Thoracic aorta (tissue), 2 donors: ENCODE data around the gene CHST3. TPM values are rescaled to one million over a fixed set of nuclear protein-coding genes. Genes with fewer than 3 reads are reported as not detected.

ENCODE experiments used
- ATAC-seq: fragments of 150-250 bp; one replicate; pipeline ENCODE4 v1.8.0; 2017; ENCODE audit warnings: low read depth; ENCODE audit not compliant: insufficient number of reproducible peaks, low FRiP score
- DNase-seq: peaks from one replicate; pipeline ENCODE4 v3.0.0-alpha.2; 2020; ENCODE audit warnings: low spot score
- H3K27ac ChIP-seq, 2 donors: fragments of 200-600 bp; sonication (generic); 1 replicate in 1 of 2; 2 replicates in 1 of 2; pipeline ENCODE4 v1.5.1; 2016; ENCODE audit warnings: mild to moderate bottlenecking in 2 of 2, moderate library complexity in 2 of 2
- H3K27me3 ChIP-seq: fragments of 200-600 bp; sonication (generic); replicated peaks from 2 replicates; pipeline ENCODE4 v1.6.0; 2016; ENCODE audit warnings: mild to moderate bottlenecking; ENCODE audit not compliant: insufficient read depth
- H3K36me3 ChIP-seq: fragments of 200-600 bp; sonication (generic); one replicate; pipeline ENCODE4 v1.5.1; 2016
- H3K4me1 ChIP-seq, 2 donors: fragments of 200-600 bp; sonication (generic); 1 replicate in 1 of 2; 2 replicates in 1 of 2; pipeline versions ENCODE4 v1.5.1 to v1.6.0; 2016; ENCODE audit warnings: low read depth in 2 of 2, mild to moderate bottlenecking in 1 of 2; ENCODE audit not compliant: control insufficient read depth in 1 of 2
- H3K4me3 ChIP-seq: fragments of 200-600 bp; sonication (generic); 2 replicates; pipeline ENCODE4 v1.5.1; 2016; ENCODE audit warnings: mild to moderate bottlenecking
- H3K9me3 ChIP-seq: fragments of 200-600 bp; sonication (generic); 2 replicates; pipeline ENCODE4 v1.5.1; 2016
- CTCF ChIP-seq: fragments of 200-600 bp; sonication (generic); IDR thresholded peaks from one replicate; pipeline ENCODE4 v1.5.1; 2019; ENCODE audit warnings: antibody characterized with exemption
- total RNA-seq, 2 donors: library from RNA; depleted of rRNA; stranded (reverse); fragments of >200 nt; gene quantifications; one replicate each; pipeline versions ENCODE4 v1.1.0 to v1.2.3, GENCODE V29; 2016

The CHST3 gene
- total RNA-seq, 2 donors from 2014 or later = 54.4 to 80.6 TPM

- TF ChIP-seq CTCF = no peak
Measured at GRCh38 chr10:71931295-71931694, 32.9 kb upstream of the CHST3 start.

GRCh38 chr10:71933651-71934050, 30.5 kb upstream of the CHST3 start:
- TF ChIP-seq CTCF = no peak
- no peak for ATAC-seq

More at GRCh38 chr10:71931295-71931694, 32.9 kb upstream of the CHST3 start:
- H3K4me3 ChIP-seq = no peak overlapping the region
- ATAC-seq (no peak), DNase-seq (no peak)
- H3K36me3 ChIP-seq = no peaks in the 10 kb centered on the region
- no peaks in the 10 kb centered on the region for H3K9me3 ChIP-seq
- H3K4me1 ChIP-seq = no peaks in the 10 kb centered on the region
- no peaks in the 10 kb centered on the region for H3K27me3 ChIP-seq
- H3K27ac ChIP-seq = no peak overlapping the region

GRCh38 chr10:71938211-71938610, 26.0 kb upstream of the CHST3 start:
- DNase-seq (no peak), ATAC-seq (no peak)
- Histone ChIP-seq H3K27ac (no peak overlapping the region), H3K9me3 (no peaks in the 10 kb centered on the region), H3K27me3 (no peaks in the 10 kb centered on the region), H3K4me1 (no peaks in the 10 kb centered on the region), H3K4me3 (no peak overlapping the region), H3K36me3 (no peaks in the 10 kb centered on the region)
- TF ChIP-seq CTCF = no peak

More at GRCh38 chr10:71933651-71934050, 30.5 kb upstream of the CHST3 start:
- Histone ChIP-seq H3K4me1 (no peaks in the 10 kb centered on the region), H3K27ac (no peak overlapping the region), H3K9me3 (no peaks in the 10 kb centered on the region), H3K27me3 (no peaks in the 10 kb centered on the region), H3K36me3 (no peaks in the 10 kb centered on the region), H3K4me3 (no peak overlapping the region)
- DNase-seq = no peak

- H3K4me1 ChIP-seq = no peaks in the 10 kb centered on the region
- no peaks in the 10 kb centered on the region for H3K36me3 ChIP-seq
- DNase-seq (no peak), ATAC-seq (no peak)
- no peaks in the 10 kb centered on the region for H3K27me3 ChIP-seq
- TF ChIP-seq CTCF = no peak
- H3K27ac ChIP-seq = no peak overlapping the region
- H3K4me3 ChIP-seq = no peak overlapping the region
- H3K9me3 ChIP-seq = peaks cover 2% of the 10 kb centered on the region
Measured at GRCh38 chr10:71939304-71939703, 24.9 kb upstream of the CHST3 start.

- no peak for TF ChIP-seq CTCF
- Histone ChIP-seq H3K4me1 (no peaks in the 10 kb centered on the region), H3K9me3 (peaks cover 9% of the 10 kb centered on the region), H3K36me3 (no peaks in the 10 kb centered on the region), H3K27me3 (no peaks in the 10 kb centered on the region), H3K27ac (no peak overlapping the region), H3K4me3 (no peak overlapping the region)
- ATAC-seq = no peak
- DNase-seq = no peak
Measured at GRCh38 chr10:71939861-71940474, 24.2 kb upstream of the CHST3 start.
